Measurements from ENCODE around the gene SLC25A22.

Gene SLC25A22

DNA sequence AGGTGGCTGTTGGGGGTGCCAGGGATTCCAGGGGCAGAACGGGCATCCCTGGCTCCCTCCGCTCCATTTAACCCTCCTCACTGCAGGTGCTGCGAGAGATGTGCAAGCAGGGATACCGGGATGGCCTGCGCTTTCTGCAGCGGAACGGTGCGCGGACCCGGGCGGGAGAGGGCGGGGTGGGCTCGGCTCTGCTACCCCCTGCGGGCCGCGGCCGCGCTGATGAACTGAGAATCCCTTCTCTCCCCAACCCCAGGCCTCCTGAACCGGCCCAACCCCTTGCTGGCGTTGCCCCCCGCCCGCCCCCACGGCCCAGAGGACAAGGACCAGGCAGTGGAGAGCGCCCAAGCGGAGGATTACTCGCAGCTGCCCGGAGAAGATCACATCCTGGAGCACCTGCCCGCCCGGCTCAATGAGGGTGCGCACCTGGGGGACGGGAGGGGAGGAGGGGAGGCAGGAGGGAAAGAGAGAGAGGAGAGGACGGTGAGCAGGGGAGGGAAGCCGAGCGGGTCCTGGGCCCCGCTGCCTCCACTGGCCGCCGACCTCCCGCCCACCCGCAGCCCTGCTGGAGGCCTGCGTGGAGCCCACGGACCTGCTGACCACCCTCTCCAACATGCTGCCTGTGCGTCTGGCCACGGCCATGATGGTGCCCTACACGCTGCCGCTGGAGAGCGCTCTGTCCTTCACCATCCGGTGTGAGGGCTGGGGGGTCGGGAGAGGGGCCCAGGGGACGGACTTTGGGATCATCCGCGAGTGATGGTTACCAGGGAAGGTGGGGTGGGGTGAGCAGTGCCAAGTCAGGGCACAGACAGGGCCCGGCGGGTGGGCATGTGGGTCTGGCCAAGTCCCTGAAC is 25.6 kb upstream of the SLC25A22 start:
- H3K4me3 ChIP-seq (ENCODE audit: low read depth, low read length) = no peak overlapping the region

DNA sequence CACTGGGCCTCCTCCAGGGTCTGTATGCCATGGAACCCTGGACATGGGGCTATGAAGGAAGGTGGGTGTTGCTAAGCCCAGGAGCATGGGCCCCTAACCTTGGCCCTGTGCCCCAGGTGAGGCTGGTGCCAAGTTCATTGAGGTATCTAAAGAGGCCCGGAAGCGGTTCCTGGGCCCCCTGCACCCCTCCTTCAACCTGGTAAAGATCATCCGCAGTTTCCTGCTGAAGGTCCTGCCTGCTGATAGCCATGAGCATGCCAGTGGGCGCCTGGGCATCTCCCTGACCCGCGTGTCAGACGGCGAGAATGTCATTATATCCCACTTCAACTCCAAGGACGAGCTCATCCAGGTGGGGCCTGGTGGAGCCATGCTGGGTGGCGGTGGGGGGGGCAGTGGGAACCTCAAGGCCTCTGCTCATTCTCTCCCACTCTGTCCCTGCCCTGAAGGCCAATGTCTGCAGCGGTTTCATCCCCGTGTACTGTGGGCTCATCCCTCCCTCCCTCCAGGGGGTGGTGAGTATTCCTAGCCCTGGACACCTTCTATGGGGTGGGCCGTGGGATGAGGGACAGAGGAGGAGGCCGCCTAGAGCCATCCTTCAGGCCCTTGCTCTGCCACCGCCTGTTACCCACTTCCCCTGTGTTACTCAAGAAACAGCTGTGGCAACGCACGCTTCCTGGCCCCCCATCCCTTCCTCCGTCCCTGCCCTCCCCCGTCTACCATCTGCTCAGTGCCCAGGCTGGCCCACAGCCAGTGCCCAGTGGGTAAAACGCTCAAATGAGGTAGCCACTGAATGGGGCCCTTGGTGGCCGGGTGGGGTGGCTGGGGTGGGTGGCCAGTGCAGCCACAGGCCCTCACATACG is 23.7 kb upstream of the SLC25A22 start:
- no peak overlapping the region for H3K4me3 ChIP-seq (ENCODE audit: low read depth, low read length)

DNA sequence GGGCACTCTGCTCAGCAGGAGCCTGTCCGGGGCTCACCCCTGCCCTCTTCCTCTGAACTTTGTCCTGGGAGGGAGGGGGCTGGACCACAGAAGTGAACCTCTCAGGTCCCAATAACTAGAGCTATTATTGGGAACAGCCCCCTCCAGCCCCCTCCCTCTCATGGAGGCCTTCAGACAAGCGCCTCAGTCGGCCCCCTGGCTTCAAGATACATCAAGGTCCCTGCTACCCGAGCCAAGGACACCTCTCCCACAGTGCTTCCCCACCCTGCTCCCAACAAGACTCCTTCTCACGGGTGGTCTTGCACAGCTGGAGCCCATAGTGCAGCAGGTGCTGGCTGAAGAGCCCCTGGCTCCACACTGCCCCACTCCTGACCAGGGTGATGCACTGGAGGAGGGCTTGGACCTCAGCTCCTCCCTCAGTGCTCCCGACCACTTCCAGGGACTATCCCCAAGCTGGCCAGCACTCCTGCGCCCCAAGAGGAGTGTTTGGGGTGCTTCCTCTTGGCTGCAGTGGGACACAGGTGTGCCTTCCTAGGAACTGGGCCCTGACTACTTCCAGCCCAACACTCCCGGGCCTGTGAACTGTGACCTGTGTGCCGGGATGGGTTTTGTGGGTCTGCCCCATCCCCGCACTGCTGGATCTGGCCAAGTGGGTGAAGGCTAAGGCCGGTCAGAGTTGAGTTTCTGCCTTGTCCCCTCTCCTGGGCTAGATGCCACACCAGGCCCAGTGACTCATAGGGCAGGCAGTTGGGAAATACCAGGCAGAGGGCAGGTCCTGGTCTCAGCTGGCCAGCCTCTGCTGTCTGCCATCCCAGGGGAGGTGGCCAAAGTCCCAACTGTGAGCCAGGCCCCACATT is 22.8 kb upstream of the SLC25A22 start:
- H3K4me3 ChIP-seq (ENCODE audit: low read depth, low read length) = peak overlapping the region; percentile 60

DNA sequence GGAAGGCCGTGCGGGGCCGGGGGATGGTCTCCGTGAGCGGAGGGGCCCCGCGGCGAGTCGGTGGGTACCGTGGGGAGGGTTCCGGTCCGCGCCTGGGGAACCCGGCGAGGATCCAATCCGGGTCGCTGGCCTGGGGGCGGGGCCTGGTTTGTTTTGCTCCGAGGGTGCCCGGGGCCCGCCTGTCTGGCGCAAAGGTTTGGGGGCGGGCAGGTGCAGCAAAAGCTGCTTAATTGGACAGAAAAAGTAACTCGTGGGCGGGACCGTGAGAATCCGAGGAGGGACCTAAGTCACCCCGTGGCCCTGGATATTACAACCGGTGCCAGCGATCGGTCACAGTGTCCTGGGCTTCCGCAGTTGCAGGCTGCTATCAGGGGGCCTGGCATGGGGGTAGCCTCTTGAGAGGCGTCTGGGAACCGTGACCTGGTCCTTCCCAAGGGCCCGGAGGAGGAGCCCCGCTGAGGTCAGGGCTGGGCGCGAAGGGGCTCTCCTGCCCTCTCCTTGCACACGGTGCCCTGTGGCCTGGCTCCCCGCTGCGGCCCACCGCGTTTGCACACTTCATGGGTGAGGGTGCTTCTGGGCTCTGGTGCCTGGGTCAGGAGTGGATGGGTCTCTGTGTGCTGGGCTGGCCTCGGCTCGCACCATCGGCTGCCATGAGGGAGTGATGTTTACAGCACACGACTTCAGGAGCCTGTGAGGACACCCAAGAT is 22.0 kb upstream of the SLC25A22 start:
- H3K4me3 ChIP-seq (ENCODE audit: low read depth, low read length) = peak overlapping the region; percentile 60

DNA sequence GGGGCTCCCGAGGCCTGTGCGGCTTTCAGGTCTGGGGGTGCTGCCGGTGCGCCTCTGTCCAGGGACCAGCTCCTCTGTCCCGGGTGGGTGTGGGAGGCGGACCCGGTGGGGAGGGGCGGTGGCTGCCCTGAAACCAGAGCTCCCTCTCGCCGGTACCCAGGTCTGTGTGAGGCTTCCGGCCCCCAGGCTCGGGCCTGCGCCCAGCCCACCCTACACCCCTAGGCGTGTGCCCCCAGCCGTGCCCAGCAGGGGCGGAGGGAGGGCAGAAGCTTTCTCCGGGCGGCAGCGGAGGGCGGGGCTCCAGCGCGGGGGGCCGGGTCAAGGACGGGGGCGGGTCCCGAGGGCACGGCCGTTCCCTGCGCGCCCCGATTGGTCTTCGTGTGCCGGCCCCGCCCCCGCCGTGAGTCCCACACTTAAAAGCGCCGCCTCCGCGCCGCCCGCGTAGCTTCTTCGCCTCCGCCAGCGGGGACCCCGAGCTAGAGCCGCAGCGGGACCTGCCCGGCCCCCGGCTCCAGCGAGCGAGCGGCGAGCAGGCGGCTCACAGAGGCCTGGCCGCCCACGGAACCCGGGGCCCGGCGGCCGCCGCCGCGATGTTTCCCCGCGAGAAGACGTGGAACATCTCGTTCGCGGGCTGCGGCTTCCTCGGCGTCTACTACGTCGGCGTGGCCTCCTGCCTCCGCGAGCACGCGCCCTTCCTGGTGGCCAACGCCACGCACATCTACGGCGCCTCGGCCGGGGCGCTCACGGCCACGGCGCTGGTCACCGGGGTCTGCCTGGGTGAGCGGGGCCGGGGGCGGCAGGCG is 21.2 kb upstream of the SLC25A22 start:
- H3K4me3 ChIP-seq (ENCODE audit: low read depth, low read length) = peak overlapping the region; percentile 84

DNA sequence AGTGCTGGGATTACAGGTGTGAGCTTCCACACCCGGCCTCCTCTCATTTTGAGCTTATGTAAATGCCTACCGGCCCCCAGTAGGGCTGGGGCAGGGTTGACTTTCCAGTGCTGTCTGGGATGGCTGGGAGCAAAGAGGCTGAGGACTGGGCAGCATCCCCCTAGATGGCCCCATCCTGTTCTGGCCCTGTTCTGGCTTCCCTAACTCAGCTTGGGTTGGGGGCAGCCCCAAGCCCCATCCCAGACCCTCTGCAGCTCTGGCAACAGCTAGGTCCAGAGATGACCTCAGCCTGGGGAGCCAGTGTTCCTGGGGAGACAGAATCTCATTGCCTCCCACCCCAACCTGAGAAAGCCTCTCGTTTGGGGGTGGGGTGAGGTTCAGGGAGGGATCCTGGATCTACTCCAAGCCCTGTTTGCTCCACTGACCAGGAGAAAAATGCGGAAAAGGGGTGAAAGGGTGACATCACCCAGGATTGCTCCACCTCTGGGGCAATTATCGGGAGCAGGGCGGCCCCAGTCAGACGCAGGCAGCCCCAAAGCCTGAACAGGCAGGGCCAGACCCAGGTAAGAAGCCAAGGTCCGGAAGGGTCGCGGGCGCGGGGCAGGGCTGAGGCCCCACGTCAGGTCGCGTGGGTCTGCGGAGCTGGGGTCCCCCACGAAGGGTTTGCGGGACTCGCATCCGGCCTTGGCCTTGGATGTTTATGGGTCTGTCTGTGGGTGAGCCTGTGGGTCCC is 20.5 kb upstream of the SLC25A22 start, which contains the start of gene PNPLA2:
Gene PNPLA2 (plus strand): TSS at position 519 of the 733 bp plus-strand sequence. CDS start 805 bp downstream, outside the sequence.
- peak within 1 kb of the TSS; percentile 84 for H3K4me3 ChIP-seq (ENCODE audit: low read depth, low read length)

DNA sequence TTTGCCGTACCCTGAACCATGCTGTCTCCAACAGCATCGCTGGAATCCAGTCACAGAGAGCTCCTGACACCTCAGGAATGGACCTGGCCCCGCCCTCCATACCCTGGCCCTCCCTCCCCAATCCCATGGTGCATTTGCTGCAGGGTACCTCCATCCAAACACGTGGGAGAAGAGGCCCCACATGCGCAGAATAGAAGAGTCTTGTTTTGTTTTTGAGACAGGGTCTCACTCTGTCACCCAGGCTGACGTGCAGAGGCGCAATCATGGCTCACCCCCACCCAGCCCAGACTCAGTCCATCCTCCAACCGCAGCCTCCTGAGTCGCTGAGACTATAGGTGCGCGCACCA is 18.3 kb upstream of the SLC25A22 start:
- no peak overlapping the region for H3K4me3 ChIP-seq (ENCODE audit: low read depth, low read length)

DNA sequence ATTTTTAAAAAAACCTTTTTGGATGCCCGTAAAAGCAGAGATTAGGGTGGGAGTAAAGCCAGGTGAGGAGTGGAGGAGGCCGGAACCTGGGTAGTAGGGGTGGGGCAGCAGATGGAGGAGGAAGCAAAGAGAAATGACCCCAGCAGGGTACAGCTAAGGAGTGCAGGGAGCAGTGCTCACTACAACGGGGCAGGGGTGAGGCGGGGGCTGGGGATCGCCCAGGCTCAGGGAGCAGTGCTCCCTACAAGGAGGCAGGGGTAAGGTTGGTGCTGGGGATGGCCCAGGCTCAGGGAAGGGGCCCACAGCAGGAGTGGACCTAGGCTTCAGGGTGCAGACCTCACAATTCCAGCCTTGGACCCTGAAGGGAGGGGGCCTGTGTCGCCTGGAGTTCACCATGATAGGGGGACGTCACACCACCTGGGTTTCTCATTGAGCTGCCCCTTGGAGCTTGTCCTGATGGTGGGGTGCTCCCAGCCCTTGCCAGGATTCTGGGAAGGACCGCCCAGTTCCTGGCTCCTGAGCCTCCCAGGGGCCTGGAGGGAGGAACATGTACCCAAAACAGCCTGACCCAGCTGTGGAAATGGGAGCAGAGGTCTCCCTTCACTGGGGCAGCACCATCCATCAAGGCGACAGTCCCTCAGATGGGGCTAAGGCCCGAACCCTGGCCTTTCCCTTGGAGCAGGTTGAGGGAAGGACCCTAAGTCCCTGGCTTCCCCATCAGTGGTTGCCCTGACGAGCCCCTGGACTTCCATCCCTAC is 17.8 kb upstream of the SLC25A22 start:
- H3K4me3 ChIP-seq (ENCODE audit: low read depth, low read length) = no peak overlapping the region

DNA sequence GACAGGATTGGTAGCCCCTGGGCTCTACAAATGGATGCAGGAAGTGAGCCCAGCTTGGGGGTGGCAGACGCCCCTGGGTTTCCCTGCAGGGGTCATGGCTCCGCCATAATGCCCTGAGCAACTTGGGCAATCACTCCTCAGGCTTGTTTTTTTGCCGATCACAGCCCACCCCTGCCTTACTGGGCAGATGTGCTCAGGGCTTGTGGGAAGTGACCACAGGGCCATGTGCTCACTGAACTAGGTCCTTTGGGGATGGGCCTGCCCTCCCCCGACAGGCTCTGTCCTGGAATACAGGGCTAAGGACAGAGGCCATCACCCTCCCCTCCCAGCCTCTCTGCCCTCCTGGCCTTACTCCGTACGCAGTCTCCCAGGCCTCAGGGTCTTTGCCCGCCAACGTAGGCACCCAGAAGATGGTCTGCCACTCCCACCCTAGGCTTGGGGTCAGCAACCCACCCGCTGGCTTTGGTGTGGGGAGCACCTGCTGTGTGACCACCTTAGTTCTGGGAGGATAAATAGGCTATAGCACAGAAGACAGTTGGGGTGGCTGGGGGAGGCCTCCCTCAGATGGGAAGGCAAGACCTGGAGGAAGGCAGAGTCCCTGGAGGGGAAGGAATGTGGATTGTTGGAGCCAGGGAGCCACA is 15.5 kb upstream of the SLC25A22 start:
- no peak overlapping the region for H3K4me3 ChIP-seq (ENCODE audit: low read depth, low read length)

DNA sequence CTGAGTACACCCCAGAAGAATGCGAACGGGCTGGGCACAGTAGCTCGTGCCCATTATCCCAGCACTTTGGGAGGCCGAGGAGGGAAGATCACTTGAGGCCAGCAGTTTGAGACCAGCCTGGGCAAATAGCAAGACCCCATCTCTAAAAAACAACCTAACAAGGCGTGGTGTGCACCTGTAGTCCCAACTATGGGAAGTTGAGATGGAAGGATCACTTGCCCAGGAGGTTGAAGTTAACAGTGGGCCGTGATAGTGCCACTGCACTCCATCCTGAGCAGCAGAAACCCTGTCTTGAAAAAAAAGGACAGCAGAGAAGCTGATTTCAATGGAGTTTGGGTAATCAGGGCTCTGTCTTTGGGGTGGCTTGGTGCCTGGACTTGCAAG is 15.0 kb upstream of the SLC25A22 start:
- H3K4me3 ChIP-seq (ENCODE audit: low read depth, low read length) = no peak overlapping the region

DNA sequence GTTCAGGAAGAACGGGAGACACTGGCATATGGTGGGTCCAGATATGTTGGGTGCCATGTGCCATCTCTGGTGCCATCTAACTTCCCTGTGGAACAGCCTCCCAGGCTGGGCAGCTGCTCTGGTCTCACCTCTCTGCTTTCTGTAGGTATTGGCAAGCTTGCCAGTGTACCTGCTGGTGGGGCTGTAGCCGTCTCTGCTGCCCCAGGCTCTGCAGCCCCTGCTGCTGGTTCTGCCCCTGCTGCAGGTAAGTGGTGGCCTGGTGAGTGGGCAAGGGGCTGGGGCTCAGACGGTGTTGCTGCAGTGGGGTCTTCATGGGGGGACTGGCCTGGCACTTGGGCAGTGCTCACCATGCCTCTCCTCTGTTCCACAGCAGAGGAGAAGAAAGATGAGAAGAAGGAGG is 14.3 kb upstream of the SLC25A22 start:
- H3K4me3 ChIP-seq (ENCODE audit: low read depth, low read length) = no peak overlapping the region

DNA sequence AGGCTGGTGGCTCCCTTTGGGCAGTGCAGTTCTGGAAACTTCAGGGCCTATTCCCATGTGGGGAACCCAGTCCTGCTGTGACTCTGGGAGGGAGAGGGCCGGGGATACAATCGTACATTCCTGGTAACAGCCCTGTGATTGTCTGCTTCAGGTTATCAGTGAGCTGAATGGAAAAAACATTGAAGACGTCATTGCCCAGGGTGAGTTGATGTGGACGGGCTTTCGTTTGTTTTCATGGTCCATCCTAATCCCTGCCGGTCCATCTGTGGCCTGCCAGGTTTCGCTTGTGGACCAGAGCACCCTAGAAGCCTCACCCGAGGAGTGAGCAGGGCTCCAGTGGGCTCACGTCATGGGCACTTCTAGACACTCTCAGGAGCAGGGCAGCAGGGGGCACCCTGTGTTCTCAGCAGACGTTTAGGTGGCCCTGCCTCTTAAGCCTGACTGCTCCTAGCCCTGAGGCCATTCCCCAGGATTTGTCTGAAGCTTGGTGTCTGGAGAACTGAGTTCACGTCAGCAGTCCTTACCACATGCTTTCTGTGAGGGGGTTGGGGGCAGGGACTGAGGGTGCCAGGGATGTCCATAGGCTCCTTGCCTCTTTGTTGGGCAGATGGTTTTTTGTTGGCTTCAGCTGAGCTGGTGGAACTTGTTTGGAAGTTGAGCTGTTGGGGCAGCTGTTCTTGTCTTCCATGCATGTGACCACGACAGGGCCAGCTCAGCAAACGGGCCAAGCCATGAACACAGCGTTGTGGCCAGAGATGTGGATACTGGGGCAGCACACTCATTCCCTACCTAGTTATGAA is 13.6 kb upstream of the SLC25A22 start:
- no peak overlapping the region for H3K4me3 ChIP-seq (ENCODE audit: low read depth, low read length)

DNA sequence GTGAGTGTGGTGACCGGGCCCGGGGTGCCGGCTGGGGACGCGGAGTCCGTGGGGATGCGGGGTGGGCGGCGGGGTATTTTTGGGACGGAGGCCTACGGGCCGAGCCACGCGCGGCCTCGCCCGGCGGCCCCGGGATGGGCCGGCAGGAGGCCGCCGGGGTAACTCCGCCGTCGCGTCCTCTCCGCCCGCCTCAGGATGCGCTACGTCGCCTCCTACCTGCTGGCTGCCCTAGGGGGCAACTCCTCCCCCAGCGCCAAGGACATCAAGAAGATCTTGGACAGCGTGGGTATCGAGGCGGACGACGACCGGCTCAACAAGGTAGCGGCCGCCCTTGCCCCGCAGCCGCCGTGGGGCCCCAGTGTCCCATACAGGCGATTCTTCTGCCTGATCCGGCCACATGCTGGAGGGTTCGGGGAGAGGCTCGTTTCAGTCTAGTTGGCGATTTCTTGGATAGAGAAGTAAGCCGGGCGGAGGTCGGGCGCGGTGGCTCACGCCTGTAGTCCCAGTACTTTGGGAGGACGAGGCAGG is 12.0 kb upstream of the SLC25A22 start:
- peak overlapping the region; percentile 97 for H3K4me3 ChIP-seq (ENCODE audit: low read depth, low read length)

DNA sequence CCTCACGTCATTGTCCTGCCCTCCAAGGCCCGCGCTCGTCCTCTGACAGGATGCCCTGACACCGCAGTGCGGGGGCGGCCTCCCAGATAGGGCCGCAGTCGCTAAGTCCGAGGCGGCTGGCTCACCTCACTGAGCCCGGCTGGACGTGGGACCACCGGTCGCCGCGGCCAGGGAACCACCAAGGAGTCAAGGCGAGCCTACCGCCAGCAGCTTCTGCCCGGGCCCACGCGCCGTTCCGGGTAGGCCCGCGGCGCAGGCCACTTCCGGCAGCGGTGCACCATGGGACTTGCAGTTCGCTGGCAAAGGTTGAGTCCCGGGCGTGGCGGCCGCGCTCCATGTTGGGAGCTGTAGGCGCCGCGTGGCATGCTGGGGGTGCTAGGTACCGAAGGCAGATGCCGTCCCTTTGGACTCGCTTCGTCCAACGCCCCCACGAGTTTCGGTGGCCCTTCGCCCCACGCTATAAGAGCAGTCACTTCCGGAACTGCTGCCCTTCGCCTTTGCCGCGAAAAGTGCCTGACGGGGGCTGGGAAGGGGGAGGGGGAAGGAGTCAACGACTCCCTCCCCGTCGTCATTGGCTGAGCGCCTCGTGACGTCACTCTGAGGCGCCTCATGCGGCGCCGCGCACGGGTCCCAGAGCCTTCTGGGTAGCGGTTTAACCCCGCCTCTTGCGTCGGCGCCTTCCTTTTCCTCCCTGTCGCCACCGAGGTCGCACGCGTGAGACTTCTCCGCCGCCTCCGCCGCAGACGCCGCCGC is 11.4 kb upstream of the SLC25A22 start, which contains the start of gene RPLP2:
Gene RPLP2 (plus strand): TSS at position 681 of the 753 bp plus-strand sequence. CDS start 268 bp downstream, outside the sequence.
- H3K4me3 ChIP-seq (ENCODE audit: low read depth, low read length) = peak within 1 kb of the TSS; percentile 97

DNA sequence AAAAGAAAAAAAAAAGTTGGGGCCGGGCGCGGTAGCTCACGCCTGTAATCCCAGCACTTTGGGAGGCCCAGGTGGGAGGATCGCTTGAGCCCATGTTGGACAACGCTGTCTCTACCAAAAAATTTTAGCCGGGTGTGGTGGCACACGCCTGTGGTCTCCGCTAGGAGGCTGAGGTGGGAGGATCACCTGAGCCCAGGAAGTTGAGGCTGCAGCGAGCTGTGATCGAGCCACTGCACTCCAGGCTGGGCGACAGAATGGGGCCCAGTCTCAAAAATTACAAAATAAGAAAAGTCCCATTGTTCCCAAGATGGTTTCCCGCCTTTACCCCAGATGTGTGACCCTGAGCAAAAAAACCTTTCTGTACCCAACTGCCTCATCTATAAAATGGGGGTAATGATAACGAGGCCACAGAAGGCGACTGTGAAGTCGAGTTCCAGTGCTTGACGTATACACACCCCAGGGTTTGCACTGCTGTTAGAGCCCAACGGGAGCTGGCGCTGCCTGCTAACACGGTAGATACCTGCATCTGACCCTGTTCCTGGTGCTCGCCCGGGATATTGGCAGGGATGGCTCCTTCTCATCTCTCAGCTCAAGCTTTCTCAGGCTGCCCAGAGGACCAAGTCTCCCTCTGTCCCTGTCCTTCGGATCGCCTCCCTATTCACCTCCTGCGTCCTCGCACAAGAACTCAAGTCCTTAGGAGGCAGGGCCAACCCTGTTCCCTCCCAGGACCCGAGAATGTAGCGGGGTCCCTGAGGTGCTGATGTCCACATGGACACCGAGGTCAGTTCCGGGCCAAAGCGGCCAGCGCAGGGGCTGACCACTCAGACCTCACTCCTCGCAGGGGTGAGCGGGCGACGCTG is 10.6 kb upstream of the SLC25A22 start:
- peak overlapping the region; percentile 97 for H3K4me3 ChIP-seq (ENCODE audit: low read depth, low read length)
